HG03280 (cell line): ENCODE data around the gene SLC35E3.
"Not testable (repeated sequence)": the region's sequence is repeated elsewhere in the genome, so short reads cannot be mapped to it uniquely, and the experiment has no call there.

Source experiments
- ATAC-seq: cut with Tn5 transposase; IDR thresholded peaks from one replicate; pipeline ENCODE4 v1.9.1; 2021; ENCODE audit warnings: mild to moderate bottlenecking, moderate library complexity; ENCODE audit not compliant: unreplicated experiment

The SLC35E3 gene

GRCh38 chr12:68793975-68794652 lies 48.1 kb downstream of the SLC35E3 start:
- no peak for ATAC-seq

GRCh38 chr12:68794653-68795251 lies 48.8 kb downstream of the SLC35E3 start:
- no peak for ATAC-seq

DNA sequence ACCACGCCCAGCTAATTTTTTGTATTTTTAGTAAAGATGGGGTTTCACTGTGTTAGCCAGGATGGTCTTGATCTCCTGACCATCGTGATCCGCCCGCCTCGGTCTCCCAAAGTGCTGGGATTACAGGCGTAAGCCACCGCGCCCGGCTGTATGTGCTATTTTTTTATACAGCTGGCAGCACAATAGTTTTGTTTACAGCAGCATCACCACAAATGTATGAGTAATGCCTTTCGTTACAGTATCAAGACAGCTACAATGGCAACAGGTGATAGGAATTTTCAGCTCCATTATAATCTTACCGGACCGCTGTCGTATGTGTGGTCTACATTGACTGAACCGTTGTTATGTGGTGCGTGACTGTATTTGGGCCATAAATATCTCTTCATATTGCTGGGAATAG lies 50.4 kb downstream of the SLC35E3 start:
- no peak for ATAC-seq

DNA sequence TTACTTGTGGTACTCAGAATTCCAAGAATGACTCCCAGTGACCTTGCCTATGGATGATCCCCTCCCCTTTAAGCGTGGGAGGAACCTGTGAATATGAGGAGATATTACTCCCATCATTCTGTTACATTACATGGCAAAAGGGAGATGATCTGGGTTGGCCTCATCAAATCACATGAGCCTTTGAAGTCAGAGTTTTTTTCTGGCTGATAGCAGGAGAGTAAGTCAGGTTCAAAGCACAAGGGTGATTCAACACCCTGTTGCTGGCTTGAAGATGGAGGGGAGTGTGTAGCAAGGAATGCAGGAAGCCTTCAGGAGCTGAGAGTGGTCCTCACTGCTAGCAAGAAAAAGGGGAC lies 52.9 kb downstream of the SLC35E3 start:
- ATAC-seq = no peak

GRCh38 chr12:68800294-68800693 lies 54.3 kb downstream of the SLC35E3 start:
- ATAC-seq = no peak

GRCh38 chr12:68801124-68801523 lies 55.1 kb downstream of the SLC35E3 start:
- ATAC-seq = not testable (repeated sequence)

DNA sequence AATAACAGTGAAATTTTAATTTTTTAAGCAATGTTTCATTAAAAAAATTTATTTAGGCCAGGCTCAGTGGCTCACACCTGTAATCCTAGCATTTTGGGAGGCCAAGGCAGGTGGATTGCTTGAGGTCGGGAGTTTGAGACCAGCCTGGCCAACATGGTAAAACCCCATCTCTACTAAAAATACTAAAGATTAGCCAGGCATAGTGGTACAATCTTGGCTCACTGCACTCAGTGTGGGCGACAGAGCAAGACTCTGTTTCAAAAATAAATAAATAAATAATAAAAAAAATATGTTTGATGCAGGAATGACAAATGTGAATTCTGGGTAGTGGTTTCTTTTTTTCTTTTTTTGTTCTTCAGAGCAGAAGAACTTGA lies 56.4 kb downstream of the SLC35E3 start:
- ATAC-seq = not testable (repeated sequence)

DNA sequence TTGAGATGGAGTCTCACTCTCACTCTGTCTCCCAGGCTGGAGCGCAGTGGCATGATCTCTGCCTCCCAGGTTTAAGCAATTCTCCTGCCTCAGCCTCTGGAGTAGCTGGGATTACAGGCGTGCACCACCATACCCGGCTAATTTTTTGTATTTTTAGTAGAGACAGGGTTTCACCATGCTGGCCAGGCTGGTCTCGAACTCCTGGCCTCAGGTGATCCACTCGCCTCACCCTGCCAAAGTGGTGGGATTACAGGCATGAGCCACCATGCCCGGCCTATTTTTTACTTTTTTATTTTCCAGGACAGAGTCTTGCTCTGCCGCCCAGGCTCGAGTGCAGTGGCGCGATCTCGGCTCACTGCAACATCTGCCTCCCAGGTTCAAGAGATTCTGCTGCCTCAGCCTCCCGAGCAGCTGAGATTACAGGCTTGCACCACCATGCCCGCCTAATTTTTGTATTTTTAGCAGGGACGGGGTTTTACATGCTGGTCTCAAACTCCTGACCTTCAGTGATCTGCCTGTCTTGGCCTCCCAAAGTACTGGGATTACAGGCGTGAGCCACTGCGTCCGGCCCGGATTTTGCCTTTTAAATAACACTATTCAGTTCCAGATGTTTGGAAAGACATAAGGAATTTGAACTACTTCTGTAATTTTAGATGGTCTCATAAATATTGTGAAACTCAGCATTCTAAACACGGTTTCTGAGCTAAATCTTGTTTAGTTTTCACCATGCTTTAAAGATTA lies 57.1 kb downstream of the SLC35E3 start:
- not testable (repeated sequence) for ATAC-seq

DNA sequence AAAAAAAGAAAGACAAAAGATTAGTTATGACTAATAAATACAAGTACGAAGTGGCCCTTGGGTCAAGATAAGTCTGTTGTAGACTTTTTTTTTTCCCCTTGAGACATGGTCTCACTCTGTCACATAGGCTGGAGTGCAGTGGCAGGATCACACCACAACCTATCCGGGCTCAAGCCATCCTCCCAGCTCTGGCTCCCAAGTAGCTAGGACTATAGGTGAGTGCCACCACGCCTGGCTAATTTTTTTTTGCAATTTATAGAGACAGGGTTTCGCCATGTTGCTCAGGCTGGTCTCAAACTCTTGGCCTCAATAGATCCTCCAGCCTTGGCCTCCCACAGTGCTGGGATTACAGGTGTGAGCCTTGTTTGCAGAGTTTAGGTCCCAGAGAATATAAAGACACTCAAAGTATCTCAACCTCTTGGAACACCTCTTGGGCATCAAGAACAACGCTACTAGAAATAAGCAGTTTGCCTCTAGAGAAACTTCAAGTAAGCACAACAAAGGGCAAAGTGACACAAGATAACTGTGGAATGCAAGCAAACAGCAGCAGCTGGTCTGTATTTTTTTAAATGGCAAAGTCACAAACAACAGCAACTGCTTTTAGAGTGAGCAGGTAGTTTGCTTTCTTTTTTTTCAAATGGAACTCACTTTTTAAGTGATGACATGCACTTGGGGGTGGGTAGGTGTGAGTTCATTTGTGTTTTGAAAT lies 58.1 kb downstream of the SLC35E3 start:
- ATAC-seq = no peak

- ATAC-seq = no peak
Observed at GRCh38 chr12:68804657-68805591, 58.9 kb downstream of the SLC35E3 start.

DNA sequence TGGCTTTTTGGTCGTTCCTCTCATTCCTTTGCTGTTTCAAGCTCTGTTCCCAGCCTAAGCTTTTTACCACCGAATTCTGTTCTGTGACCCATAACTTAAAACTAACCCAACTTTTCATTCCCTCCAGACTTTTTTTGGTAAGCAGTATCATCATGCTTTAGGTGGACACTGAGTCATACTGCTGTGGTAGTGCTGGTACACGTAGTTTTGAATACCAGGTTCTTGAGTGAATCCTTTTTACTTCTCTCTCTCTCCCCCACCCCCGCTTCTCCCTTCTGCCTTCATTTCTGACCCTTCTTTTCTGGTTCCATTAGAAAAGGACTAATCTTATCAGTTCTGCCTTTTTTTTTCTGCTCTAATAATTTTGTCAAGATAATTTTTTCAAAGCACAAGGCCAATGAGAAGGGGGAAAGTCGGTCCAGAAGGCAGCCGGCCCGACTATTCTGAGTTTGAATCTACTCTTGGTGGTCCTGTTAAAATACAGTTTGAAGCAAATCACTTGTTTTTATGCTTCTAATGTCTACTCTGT lies 59.7 kb downstream of the SLC35E3 start:
- no peak for ATAC-seq

DNA sequence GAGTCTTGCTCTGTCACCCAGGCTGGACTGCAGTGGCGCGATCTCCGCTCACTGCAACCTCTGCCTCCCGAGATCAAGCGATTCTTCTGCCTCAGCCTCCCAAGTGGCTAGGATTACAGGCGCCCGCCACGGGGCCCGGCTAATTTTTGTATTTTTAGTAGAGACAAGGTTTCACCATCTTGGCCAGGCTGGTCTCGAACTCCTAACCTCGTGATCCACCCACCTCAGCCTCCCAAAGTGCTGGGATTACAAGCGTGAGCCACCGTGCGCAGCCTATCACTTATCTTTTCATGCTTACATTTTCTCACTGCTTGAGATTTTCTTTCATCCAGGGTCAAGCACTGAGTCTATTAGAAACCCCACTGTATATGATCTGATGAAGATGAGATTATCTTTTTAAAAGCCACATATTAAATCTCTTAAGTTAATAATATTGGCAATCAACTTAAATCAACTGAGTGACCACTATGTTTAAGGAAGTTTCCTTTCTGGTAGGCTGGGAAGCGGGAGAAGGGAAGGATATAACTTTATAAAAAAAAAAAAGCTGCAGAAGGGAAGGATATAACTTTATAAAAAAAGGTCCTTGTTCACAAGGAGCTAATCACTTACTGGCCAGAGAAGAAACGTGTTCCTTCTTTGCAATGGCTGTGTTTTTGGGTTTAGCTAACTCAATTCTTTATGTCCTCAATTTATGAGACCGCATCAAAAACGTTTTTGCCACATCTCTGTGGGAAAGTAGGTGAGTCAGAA lies 60.7 kb downstream of the SLC35E3 start:
- no peak for ATAC-seq

GRCh38 chr12:68807274-68807575 lies 61.2 kb downstream of the SLC35E3 start:
- not testable (repeated sequence) for ATAC-seq

GRCh38 chr12:68807576-68808387 lies 61.8 kb downstream of the SLC35E3 start, which contains the start of gene MDM2:
MDM2 (plus strand) TSS chr12:68808177; CDS start chr12:68808478, 301 bp downstream.
- ATAC-seq = peak; percentile 77

GRCh38 chr12:68808388-68809189 lies 62.6 kb downstream of the SLC35E3 start:
- peak; percentile 43 for ATAC-seq

DNA sequence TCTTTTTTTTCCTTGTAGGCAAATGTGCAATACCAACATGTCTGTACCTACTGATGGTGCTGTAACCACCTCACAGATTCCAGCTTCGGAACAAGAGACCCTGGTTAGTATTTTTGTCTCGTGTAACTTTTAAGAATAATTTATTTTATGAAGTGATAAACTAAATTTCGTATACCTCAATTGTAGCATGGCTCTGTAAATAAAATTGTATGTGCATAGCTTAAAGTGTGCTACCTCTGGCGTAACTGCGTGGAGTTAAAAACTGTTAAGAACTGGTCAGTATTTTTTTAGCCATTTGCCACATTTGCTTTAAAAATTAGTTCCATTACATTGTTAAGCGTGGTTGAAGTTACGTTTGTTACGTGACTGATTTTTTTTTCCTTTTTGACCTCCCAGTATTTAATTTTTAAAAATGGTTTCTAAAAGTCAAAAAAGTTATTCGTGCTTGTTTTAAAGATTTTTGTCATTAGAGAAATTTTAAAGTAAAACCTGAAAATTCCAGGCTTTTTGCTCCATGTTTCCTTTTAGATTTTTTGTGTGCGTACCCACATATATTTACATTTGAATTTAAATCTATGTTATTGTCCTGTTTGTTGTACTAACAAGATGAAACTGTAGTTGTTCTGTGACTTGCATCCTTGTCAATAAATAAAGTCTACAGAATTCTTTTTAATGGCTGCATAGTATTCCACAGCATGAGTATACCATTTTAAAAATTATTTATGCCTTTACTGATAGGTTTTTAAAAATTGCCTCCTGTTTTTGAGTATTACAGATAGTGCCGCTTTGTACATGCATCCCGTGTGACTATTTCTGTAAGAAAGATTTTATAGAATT lies 63.4 kb downstream of the SLC35E3 start:
- no peak for ATAC-seq

DNA sequence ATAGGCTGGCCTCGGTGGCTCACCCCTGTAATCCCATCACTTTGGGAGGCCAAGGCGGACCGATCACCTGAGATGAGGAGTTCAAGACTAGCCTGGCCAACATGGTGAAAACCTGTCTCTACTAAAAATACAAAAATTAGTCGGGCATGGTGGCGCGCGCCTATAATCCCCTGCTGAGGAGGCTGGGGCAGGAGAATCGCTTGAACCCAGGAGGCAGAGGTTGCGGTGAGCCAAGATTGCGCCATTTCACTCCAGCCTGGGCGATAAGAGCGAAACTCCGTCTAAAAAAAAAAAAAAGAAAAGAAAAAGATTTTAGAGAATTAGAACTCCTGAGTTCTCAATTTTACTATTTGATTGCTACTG lies 64.0 kb downstream of the SLC35E3 start:
- ATAC-seq = not testable (repeated sequence)
